ENCODE measurements around the gene SERTAD1.

- TF ChIP-seq, protein P1, sequence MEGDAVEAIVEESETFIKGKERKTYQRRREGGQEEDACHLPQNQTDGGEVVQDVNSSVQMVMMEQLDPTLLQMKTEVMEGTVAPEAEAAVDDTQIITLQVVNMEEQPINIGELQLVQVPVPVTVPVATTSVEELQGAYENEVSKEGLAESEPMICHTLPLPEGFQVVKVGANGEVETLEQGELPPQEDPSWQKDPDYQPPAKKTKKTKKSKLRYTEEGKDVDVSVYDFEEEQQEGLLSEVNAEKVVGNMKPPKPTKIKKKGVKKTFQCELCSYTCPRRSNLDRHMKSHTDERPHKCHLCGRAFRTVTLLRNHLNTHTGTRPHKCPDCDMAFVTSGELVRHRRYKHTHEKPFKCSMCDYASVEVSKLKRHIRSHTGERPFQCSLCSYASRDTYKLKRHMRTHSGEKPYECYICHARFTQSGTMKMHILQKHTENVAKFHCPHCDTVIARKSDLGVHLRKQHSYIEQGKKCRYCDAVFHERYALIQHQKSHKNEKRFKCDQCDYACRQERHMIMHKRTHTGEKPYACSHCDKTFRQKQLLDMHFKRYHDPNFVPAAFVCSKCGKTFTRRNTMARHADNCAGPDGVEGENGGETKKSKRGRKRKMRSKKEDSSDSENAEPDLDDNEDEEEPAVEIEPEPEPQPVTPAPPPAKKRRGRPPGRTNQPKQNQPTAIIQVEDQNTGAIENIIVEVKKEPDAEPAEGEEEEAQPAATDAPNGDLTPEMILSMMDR (IDR thresholded peaks at IDR 0.05), result no peak
- no peak for TF ChIP-seq POLR2A (IDR thresholded peaks at IDR 0.05)
These were observed 35.6 kb downstream of the SERTAD1 start, which contains the start of gene HIPK4 for GRCh38 chr19:40390084-40390742.

All from vagina (tissue), 2 donors.